WTC11 (cell line): ENCODE data around the gene VILL. TPM values are rescaled to one million over a fixed set of nuclear protein-coding genes. Genes with fewer than 3 reads are reported as not detected.
"Not testable (repeated sequence)": the region's sequence is repeated elsewhere in the genome, so short reads cannot be mapped to it uniquely, and the experiment has no call there.

Source experiments
- ATAC-seq: fragments of 200-7000 bp; cut with Tn5 transposase; 2 replicates; pipeline ENCODE4 v1.10.0; 2021; ENCODE audit warnings: mild to moderate bottlenecking, moderate library complexity
- CTCF ChIA-PET: fragments of 300-600 bp; sonication (Branson Sonifier 250); formaldehyde crosslinking; loops from one replicate; lab custom pipeline; 2021; ENCODE audit warnings: antibody characterized with exemption; lab: Charles Lee
- POLR2A ChIA-PET: fragments of 350-600 bp; sonication (Branson Sonifier 250); formaldehyde crosslinking; loops from one replicate; lab custom pipeline; 2021; ENCODE audit warnings: antibody characterized with exemption; lab: Charles Lee
- DNase-seq: peaks from one replicate; pipeline ENCODE4 v3.0.0; 2021; ENCODE audit warnings: low spot score
- H3K27ac Mint-ChIP-seq: 2 replicates; pipeline ENCODE4 v1.8.0; 2021; ENCODE audit warnings: mixed read lengths
- H3K27me3 Mint-ChIP-seq: 2 replicates; pipeline ENCODE4 v1.8.0; 2021; ENCODE audit warnings: low read depth, mild to moderate bottlenecking, moderate library complexity, mixed read lengths
- H3K36me3 Mint-ChIP-seq: 2 replicates; pipeline ENCODE4 v1.8.0; 2021; ENCODE audit warnings: mixed read lengths
- H3K4me1 Mint-ChIP-seq: 2 replicates; pipeline ENCODE4 v1.8.0; 2022; ENCODE audit warnings: mixed read lengths
- H3K4me3 Mint-ChIP-seq: 2 replicates; pipeline ENCODE4 v1.8.0; 2021; ENCODE audit warnings: mild to moderate bottlenecking, moderate library complexity, mixed read lengths
- H3K9me3 Mint-ChIP-seq: 2 replicates; pipeline ENCODE4 v1.8.0; 2021; ENCODE audit warnings: mixed read lengths
- GABPB1 ChIP-seq: sonication (generic); formaldehyde crosslinking; IDR thresholded peaks from 2 replicates; pipeline ENCODE4 v1.8.1; 2023; ENCODE audit warnings: mild to moderate bottlenecking, missing genetic modification reagents
- KAT7 ChIP-seq: sonication (generic); formaldehyde crosslinking; IDR thresholded peaks from 2 replicates; pipeline ENCODE4 v1.8.1; 2023; ENCODE audit warnings: missing genetic modification reagents, mild to moderate bottlenecking, borderline replicate concordance
- NR1H2 ChIP-seq: sonication (generic); formaldehyde crosslinking; IDR thresholded peaks from 2 replicates; pipeline ENCODE4 v1.9.0; 2021; ENCODE audit warnings: mild to moderate bottlenecking, moderate library complexity, missing genetic modification reagents
- NR2C2 ChIP-seq: sonication (generic); formaldehyde crosslinking; IDR thresholded peaks from 2 replicates; pipeline ENCODE4 v1.8.0; 2022; ENCODE audit warnings: mild to moderate bottlenecking, missing genetic modification reagents
- PRRX2 ChIP-seq: fragments of 250-450 bp; sonication (Bioruptor Pico); IDR thresholded peaks from 2 replicates; pipeline ENCODE4 v1.8.0; 2021; ENCODE audit warnings: mild to moderate bottlenecking
- SMAD3 ChIP-seq: sonication (generic); formaldehyde crosslinking; IDR thresholded peaks from 2 replicates; pipeline ENCODE4 v1.8.0; 2022; ENCODE audit warnings: missing genetic modification reagents, mild to moderate bottlenecking, borderline replicate concordance
- TCF7 ChIP-seq: sonication (generic); formaldehyde crosslinking; IDR thresholded peaks from 2 replicates; pipeline ENCODE4 v1.8.0; 2022; ENCODE audit warnings: mild to moderate bottlenecking, low read depth, missing genetic modification reagents, moderate library complexity
- TEAD4 ChIP-seq: sonication (generic); formaldehyde crosslinking; IDR thresholded peaks from 2 replicates; pipeline ENCODE4 v1.8.0; 2022; ENCODE audit warnings: mild to moderate bottlenecking, missing genetic modification reagents
- ZNF121 ChIP-seq: sonication (generic); formaldehyde crosslinking; IDR thresholded peaks from 2 replicates; pipeline ENCODE4 v1.8.0; 2023; ENCODE audit warnings: missing genetic modification reagents
- ZNF219 ChIP-seq: sonication (generic); formaldehyde crosslinking; IDR thresholded peaks from 2 replicates; pipeline ENCODE4 v1.8.0; 2023; ENCODE audit warnings: missing genetic modification reagents, mild to moderate bottlenecking, borderline replicate concordance
- ZNF423 ChIP-seq: fragments of 250-450 bp; sonication (Bioruptor Pico); IDR thresholded peaks from 2 replicates; pipeline ENCODE4 v2.1.2; 2022; ENCODE audit warnings: mild to moderate bottlenecking, moderate library complexity
- total RNA-seq: library from RNA; stranded (reverse); gene quantifications from 3 replicates; pipeline ENCODE4 v1.2.3, GENCODE V29; 2021
- TF ChIP-seq, protein P1 (sequence below): sonication (generic); formaldehyde crosslinking; IDR thresholded peaks from 2 replicates; pipeline ENCODE4 v1.8.1; 2022; ENCODE audit warnings: low read depth, missing genetic modification reagents, borderline replicate concordance
- TF ChIP-seq, protein P2 (sequence below): fragments of 250-450 bp; sonication (Bioruptor Pico); IDR thresholded peaks from 2 replicates; pipeline ENCODE4 v1.9.0; 2021; ENCODE audit warnings: mild to moderate bottlenecking
- TF ChIP-seq, protein P3 (sequence below): sonication (generic); formaldehyde crosslinking; IDR thresholded peaks from 2 replicates; pipeline ENCODE4 v1.8.1; 2023; ENCODE audit warnings: mild to moderate bottlenecking, missing genetic modification reagents, borderline replicate concordance
- TF ChIP-seq, protein P4 (sequence below): sonication (generic); formaldehyde crosslinking; IDR thresholded peaks from 2 replicates; pipeline ENCODE4 v1.8.1; 2023; ENCODE audit warnings: mild to moderate bottlenecking, missing genetic modification reagents
- TF ChIP-seq, protein P5 (sequence below): sonication (generic); formaldehyde crosslinking; IDR thresholded peaks from 2 replicates; pipeline ENCODE4 v1.8.0; 2022; ENCODE audit warnings: mild to moderate bottlenecking, missing genetic modification reagents
- TF ChIP-seq, protein P6 (sequence below): sonication (generic); formaldehyde crosslinking; IDR thresholded peaks from 2 replicates; pipeline ENCODE4 v1.8.1; 2022; ENCODE audit warnings: missing genetic modification reagents, borderline replicate concordance

The VILL gene
- total RNA-seq, 1 experiment from 2014 or later = 4.7 TPM

DNA sequence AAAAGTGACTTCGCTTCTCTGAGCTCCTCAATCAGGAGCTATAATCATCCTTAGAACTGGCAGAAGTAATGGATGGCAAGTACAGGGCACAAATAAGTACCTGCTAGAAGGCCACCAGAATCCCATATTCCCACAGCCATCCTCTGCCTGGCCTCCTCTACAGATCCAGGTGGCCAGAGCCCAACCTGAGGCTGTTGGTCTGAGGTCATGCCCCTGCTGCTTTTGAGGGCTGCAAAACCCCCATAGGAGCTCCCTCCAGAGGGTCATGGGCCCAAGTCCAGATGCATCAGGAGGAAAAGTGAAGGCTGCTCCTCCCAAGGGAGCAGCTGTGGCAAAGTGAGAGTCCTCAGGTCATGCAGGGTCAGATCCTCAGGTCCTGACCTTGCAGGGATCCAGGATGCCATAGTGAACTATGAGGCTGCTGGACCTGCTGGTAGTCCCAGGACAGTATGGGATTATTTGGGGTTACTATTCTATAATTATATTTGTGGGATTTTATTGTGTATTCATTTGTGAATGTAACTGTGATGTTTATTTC, 41.8 kb downstream of the VILL start:
- H3K9me3 Mint-ChIP-seq = no peaks in the 10 kb centered on the region
- H3K4me3 Mint-ChIP-seq = no peak overlapping the region
- peaks cover 12% of the 10 kb centered on the region for H3K4me1 Mint-ChIP-seq
- TF ChIP-seq GABPB1 (CRISPR knock-in tag) = no peak
- TF ChIP-seq ZNF121 (CRISPR knock-in tag) = no peak
- TF ChIP-seq, protein P1, sequence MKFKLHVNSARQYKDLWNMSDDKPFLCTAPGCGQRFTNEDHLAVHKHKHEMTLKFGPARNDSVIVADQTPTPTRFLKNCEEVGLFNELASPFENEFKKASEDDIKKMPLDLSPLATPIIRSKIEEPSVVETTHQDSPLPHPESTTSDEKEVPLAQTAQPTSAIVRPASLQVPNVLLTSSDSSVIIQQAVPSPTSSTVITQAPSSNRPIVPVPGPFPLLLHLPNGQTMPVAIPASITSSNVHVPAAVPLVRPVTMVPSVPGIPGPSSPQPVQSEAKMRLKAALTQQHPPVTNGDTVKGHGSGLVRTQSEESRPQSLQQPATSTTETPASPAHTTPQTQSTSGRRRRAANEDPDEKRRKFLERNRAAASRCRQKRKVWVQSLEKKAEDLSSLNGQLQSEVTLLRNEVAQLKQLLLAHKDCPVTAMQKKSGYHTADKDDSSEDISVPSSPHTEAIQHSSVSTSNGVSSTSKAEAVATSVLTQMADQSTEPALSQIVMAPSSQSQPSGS (CRISPR knock-in tag) = no peak
- no peak for TF ChIP-seq NR1H2 (CRISPR knock-in tag)
- TF ChIP-seq NR2C2 (CRISPR knock-in tag) = no peak
- no peak for ATAC-seq
- H3K27me3 Mint-ChIP-seq = peaks cover 54% of the 10 kb centered on the region
- DNase-seq = no peak
- POLR2A ChIA-PET = no interaction called here
- H3K27ac Mint-ChIP-seq = no peak overlapping the region
- H3K36me3 Mint-ChIP-seq = no peaks in the 10 kb centered on the region
- CTCF ChIA-PET = interaction anchor here (1.4 to 1.5 kb wide), 2 partner anchors 29 to 35 kb away, joined by 3 to 4 read pairs; no protein-coding TSS in a partner anchor

DNA sequence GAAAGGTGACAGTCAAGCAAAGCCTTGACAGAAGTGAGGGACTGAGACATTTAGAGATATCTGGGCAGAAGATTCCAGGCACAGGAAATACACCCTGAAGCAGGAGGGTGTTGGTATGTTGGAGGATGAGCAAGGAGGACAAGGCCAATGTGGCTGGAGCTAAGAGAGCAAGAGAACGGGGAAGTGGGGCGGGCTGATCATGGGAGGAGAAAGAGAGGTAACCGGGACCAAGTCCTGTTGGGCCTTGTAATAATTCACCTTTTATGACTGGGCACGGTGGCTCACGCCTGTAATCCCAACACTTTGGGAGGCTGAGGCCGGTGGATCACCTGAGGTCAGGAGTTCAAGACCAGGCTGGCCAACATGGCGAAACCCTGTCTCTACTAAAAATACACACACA, 43.0 kb downstream of the VILL start:
- H3K9me3 Mint-ChIP-seq, H3K27ac Mint-ChIP-seq, DNase-seq, POLR2A ChIA-PET, H3K36me3 Mint-ChIP-seq, H3K4me3 Mint-ChIP-seq, ATAC-seq, H3K4me1 Mint-ChIP-seq: not testable (repeated sequence)
- H3K27me3 Mint-ChIP-seq = peaks cover 50% of the 10 kb centered on the region
- CTCF ChIA-PET = interaction anchor here (1.4 kb wide), 1 partner anchor 37 kb away, joined by 3 read pairs; no protein-coding TSS in a partner anchor

DNA sequence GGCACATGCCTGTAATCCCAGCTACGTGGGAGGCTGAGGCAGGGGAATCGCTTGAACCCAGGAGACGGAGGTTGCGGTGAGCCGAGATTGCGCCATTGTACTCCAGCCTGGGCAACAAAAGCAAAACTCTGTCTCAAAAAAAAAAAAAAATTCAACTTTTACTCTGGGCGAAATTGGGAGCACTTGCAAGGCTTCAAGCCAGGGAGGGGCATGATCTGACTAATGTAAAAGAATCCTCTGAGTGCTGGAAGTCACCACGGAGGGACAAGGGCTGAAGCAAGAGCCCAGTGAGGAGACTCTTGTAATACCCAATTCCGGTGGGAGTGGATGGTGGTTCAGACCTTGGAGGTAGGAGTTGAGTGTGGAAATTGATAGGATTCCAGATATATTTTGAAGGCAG, 43.7 kb downstream of the VILL start:
- CTCF ChIA-PET = interaction anchor here (0.8 to 1.6 kb wide), 2 partner anchors 60 to 83 kb away, joined by 3 read pairs; no protein-coding TSS in a partner anchor
- H3K36me3 Mint-ChIP-seq, H3K27ac Mint-ChIP-seq, POLR2A ChIA-PET, H3K9me3 Mint-ChIP-seq, ATAC-seq, DNase-seq, H3K4me3 Mint-ChIP-seq: not testable (repeated sequence)
- Mint-ChIP-seq H3K4me1 (peaks cover 13% of the 10 kb centered on the region), H3K27me3 (peaks cover 53% of the 10 kb centered on the region)

DNA sequence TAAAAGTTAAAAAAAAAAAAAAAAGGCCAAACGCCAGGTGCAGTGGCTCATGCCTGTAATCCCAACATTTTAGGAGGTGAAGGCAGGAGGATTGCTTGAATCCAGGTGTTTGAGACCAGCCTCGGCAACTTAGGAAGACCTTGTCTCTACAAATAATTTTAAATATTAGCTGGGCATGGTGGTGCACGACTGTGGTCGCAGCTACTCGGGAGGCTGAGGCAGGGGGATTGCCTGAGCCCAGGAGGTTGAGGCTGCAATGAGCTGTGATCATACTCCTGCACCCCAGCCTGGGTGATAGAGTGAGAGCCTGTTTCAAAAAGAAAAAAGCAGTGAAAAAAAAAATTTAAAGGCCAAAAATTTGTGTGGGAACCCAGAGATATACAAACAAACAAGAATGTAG, 45.7 kb downstream of the VILL start:
- H3K27ac Mint-ChIP-seq = no peak overlapping the region
- peaks cover 18% of the 10 kb centered on the region for H3K4me1 Mint-ChIP-seq
- ChIA-PET CTCF (no interaction called here), POLR2A (no interaction called here)
- H3K27me3 Mint-ChIP-seq = peaks cover 54% of the 10 kb centered on the region
- H3K9me3 Mint-ChIP-seq = no peaks in the 10 kb centered on the region
- H3K4me3 Mint-ChIP-seq = no peak overlapping the region
- H3K36me3 Mint-ChIP-seq = no peaks in the 10 kb centered on the region
- DNase-seq (no peak), ATAC-seq (no peak)
- TF ChIP-seq ZNF219 (no peak), NR2C2 (CRISPR knock-in tag) (no peak), SMAD3 (CRISPR knock-in tag) (no peak), TCF7 (no peak), ZNF423 (CRISPR knock-in tag) (no peak), KAT7 (CRISPR knock-in tag) (no peak), TEAD4 (no peak), PRRX2 (CRISPR knock-in tag) (no peak)
- TF ChIP-seq, protein P2, sequence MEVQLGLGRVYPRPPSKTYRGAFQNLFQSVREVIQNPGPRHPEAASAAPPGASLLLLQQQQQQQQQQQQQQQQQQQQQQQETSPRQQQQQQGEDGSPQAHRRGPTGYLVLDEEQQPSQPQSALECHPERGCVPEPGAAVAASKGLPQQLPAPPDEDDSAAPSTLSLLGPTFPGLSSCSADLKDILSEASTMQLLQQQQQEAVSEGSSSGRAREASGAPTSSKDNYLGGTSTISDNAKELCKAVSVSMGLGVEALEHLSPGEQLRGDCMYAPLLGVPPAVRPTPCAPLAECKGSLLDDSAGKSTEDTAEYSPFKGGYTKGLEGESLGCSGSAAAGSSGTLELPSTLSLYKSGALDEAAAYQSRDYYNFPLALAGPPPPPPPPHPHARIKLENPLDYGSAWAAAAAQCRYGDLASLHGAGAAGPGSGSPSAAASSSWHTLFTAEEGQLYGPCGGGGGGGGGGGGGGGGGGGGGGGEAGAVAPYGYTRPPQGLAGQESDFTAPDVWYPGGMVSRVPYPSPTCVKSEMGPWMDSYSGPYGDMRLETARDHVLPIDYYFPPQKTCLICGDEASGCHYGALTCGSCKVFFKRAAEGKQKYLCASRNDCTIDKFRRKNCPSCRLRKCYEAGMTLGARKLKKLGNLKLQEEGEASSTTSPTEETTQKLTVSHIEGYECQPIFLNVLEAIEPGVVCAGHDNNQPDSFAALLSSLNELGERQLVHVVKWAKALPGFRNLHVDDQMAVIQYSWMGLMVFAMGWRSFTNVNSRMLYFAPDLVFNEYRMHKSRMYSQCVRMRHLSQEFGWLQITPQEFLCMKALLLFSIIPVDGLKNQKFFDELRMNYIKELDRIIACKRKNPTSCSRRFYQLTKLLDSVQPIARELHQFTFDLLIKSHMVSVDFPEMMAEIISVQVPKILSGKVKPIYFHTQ = no peak
- TF ChIP-seq, protein P3, sequence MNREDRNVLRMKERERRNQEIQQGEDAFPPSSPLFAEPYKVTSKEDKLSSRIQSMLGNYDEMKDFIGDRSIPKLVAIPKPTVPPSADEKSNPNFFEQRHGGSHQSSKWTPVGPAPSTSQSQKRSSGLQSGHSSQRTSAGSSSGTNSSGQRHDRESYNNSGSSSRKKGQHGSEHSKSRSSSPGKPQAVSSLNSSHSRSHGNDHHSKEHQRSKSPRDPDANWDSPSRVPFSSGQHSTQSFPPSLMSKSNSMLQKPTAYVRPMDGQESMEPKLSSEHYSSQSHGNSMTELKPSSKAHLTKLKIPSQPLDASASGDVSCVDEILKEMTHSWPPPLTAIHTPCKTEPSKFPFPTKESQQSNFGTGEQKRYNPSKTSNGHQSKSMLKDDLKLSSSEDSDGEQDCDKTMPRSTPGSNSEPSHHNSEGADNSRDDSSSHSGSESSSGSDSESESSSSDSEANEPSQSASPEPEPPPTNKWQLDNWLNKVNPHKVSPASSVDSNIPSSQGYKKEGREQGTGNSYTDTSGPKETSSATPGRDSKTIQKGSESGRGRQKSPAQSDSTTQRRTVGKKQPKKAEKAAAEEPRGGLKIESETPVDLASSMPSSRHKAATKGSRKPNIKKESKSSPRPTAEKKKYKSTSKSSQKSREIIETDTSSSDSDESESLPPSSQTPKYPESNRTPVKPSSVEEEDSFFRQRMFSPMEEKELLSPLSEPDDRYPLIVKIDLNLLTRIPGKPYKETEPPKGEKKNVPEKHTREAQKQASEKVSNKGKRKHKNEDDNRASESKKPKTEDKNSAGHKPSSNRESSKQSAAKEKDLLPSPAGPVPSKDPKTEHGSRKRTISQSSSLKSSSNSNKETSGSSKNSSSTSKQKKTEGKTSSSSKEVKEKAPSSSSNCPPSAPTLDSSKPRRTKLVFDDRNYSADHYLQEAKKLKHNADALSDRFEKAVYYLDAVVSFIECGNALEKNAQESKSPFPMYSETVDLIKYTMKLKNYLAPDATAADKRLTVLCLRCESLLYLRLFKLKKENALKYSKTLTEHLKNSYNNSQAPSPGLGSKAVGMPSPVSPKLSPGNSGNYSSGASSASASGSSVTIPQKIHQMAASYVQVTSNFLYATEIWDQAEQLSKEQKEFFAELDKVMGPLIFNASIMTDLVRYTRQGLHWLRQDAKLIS (CRISPR knock-in tag) = no peak
- TF ChIP-seq, protein P4, sequence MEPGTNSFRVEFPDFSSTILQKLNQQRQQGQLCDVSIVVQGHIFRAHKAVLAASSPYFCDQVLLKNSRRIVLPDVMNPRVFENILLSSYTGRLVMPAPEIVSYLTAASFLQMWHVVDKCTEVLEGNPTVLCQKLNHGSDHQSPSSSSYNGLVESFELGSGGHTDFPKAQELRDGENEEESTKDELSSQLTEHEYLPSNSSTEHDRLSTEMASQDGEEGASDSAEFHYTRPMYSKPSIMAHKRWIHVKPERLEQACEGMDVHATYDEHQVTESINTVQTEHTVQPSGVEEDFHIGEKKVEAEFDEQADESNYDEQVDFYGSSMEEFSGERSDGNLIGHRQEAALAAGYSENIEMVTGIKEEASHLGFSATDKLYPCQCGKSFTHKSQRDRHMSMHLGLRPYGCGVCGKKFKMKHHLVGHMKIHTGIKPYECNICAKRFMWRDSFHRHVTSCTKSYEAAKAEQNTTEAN = no peak
- TF ChIP-seq, protein P5, sequence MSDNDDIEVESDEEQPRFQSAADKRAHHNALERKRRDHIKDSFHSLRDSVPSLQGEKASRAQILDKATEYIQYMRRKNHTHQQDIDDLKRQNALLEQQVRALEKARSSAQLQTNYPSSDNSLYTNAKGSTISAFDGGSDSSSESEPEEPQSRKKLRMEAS (CRISPR knock-in tag) = no peak
- TF ChIP-seq, protein P6, sequence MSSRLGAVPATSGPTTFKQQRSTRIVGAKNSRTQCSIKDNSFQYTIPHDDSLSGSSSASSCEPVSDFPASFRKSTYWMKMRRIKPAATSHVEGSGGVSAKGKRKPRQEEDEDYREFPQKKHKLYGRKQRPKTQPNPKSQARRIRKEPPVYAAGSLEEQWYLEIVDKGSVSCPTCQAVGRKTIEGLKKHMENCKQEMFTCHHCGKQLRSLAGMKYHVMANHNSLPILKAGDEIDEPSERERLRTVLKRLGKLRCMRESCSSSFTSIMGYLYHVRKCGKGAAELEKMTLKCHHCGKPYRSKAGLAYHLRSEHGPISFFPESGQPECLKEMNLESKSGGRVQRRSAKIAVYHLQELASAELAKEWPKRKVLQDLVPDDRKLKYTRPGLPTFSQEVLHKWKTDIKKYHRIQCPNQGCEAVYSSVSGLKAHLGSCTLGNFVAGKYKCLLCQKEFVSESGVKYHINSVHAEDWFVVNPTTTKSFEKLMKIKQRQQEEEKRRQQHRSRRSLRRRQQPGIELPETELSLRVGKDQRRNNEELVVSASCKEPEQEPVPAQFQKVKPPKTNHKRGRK (CRISPR knock-in tag) = no peak
